Peyer's patch (tissue), 4 donors: Measurements from ENCODE around the gene ARHGDIG. TPM values are rescaled to one million over a fixed set of nuclear protein-coding genes. Genes with fewer than 3 reads are reported as not detected.
A peak's percentile ranks its signal among the peaks of the same experiment; 100 is the strongest.

Experiments
- DNase-seq, 3 donors: peaks; one replicate each; pipeline ENCODE4 v3.0.0-alpha.2; 2017 to 2019
- H3K27ac ChIP-seq, 4 donors: fragments of 200-600 bp; sonication (generic); one replicate each; pipeline ENCODE4 v1.5.1; 2016 to 2019
- H3K27me3 ChIP-seq, 2 donors: fragments of 200-600 bp; sonication (generic); one replicate each; pipeline ENCODE4 v1.5.1; 2019
- H3K36me3 ChIP-seq, 3 donors: fragments of 200-600 bp; sonication (generic); one replicate each; pipeline ENCODE4 v1.5.1; 2016 to 2019
- H3K4me1 ChIP-seq, 4 donors: fragments of 200-600 bp; sonication (generic); one replicate each; pipeline ENCODE4 v1.5.1; 2016 to 2019
- H3K4me3 ChIP-seq, 4 donors: fragments of 200-600 bp; sonication (generic); 1 replicate in 3 of 4; 2 replicates in 1 of 4; pipeline ENCODE4 v1.5.1; 2016 to 2019; ENCODE audit warnings: mild to moderate bottlenecking in 1 of 4
- H3K9me3 ChIP-seq, 4 donors: fragments of 200-600 bp; sonication (generic); one replicate each; pipeline ENCODE4 v1.5.1; 2016 to 2019; ENCODE audit warnings: mild to moderate bottlenecking in 1 of 4
- POLR2A ChIP-seq, 2 donors: fragments of 450-650 bp; IDR thresholded peaks; one replicate each; pipeline ENCODE4 v1.5.1; 2017; ENCODE audit warnings: antibody characterized with exemption in 2 of 2, mild to moderate bottlenecking in 2 of 2, moderate library complexity in 2 of 2
- total RNA-seq, 4 donors: library from RNA; depleted of rRNA; stranded (reverse); fragments of >200 nt; gene quantifications; one replicate each; pipeline ENCODE4 v1.1.0, GENCODE V29; 2016
- TF ChIP-seq, protein P1 (sequence below), 6 experiments: fragments of 450-650 bp in 4 of 6; fragments of 200-600 bp in 2 of 6; sonication (generic) in 1 of 6; IDR thresholded peaks; one replicate each; pipeline ENCODE4 v1.5.1; 2017 to 2019; ENCODE audit warnings: antibody characterized with exemption in 6 of 6, mild to moderate bottlenecking in 3 of 6, moderate library complexity in 1 of 6

Gene ARHGDIG
- total RNA-seq, 4 donors from 2014 or later = 3.7 to 112 (median 67.5) TPM; not detected in 1

DNA sequence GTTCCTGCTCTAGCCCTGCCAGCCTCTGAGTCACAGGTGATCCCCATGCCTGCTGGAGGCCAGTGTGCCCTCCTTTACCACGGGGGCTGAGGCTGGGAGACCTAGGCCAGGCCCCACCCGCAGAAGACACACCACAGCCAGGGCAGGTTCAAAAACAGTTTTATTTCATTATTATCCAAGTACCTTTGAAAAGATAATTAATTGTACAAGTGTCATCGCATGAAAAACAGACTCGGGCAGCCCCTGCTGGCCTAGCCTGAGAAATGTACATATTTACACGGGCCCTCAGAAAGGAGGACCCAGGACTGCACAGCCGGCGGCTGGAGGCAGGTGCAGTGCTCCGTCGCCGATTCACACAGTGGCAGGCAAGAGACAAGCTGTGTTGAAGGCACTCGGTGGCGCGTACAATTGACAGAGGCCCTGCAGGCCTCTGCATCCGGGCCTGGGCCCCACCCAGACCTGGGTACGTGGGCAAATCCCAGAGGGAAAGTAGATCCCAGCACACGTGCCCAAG, 7.0 kb downstream of the ARHGDIG start:
- Histone ChIP-seq H3K36me3 (peaks cover 0 to 47% (median 0%) of the 10 kb centered on the region in 3 donors), H3K27ac (no peak overlapping the region), H3K9me3 (no peaks in the 10 kb centered on the region), H3K4me3 (no peak overlapping the region), H3K27me3 (no peaks in the 10 kb centered on the region), H3K4me1 (no peaks in the 10 kb centered on the region)
- DNase-seq = no peak
- no peak for TF ChIP-seq POLR2A (IDR thresholded peaks at IDR 0.05)
- TF ChIP-seq, protein P1, sequence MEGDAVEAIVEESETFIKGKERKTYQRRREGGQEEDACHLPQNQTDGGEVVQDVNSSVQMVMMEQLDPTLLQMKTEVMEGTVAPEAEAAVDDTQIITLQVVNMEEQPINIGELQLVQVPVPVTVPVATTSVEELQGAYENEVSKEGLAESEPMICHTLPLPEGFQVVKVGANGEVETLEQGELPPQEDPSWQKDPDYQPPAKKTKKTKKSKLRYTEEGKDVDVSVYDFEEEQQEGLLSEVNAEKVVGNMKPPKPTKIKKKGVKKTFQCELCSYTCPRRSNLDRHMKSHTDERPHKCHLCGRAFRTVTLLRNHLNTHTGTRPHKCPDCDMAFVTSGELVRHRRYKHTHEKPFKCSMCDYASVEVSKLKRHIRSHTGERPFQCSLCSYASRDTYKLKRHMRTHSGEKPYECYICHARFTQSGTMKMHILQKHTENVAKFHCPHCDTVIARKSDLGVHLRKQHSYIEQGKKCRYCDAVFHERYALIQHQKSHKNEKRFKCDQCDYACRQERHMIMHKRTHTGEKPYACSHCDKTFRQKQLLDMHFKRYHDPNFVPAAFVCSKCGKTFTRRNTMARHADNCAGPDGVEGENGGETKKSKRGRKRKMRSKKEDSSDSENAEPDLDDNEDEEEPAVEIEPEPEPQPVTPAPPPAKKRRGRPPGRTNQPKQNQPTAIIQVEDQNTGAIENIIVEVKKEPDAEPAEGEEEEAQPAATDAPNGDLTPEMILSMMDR (IDR thresholded peaks at IDR 0.05) = peak in 3 of 6 experiments; percentile 44 to 52 (median 46)

DNA sequence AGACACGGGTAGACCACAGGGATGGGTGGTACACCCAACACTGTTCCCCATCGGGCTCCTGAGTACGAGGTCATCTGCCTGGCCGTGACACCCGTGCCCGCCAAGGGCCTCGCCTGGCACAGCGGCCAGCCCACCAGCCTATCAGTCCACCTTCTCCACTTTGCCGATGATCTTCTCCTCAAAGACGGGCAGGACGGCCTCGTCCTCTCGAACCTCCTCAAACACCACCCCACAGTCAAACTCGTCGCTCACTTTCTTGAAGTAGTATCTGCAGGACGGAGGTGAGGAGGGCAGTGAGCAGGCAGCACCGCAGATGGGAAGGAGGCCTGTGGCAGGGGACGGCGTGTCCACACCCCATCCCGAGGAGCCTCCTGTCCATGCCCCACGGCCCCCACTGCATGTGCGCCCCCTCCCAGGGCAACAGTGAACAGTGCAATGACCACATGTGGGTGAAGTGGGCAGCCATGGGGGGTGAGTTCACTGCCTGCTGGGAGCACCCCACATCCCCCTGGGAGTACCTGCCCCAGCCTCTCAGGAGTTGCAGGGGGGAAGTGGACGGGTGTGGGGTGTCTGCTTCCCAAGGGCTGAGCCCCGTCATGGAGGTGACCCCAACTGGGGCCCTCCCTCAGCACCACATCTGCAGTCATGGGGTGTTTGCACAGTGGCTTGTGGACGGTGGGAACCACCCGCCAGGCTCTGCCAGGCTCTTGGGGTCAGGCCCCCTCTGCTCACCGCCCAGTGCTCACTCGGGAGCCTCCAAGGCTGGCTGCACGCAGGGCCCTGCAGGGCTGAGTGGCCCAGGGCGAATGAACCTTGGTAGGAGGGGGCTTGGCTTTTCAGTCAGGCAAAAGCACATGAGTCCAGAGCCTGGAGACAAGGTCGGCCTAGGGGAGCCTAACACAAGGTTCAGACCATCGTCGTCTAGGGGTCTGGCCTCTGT, 7.9 kb downstream of the ARHGDIG start:
- TF ChIP-seq, protein P1 (IDR thresholded peaks at IDR 0.05) = no peak
- TF ChIP-seq POLR2A (IDR thresholded peaks at IDR 0.05) = no peak
- H3K27ac ChIP-seq = no peak overlapping the region
- DNase-seq = no peak
- no peaks in the 10 kb centered on the region for H3K27me3 ChIP-seq
- no peaks in the 10 kb centered on the region for H3K9me3 ChIP-seq
- H3K4me3 ChIP-seq = no peak overlapping the region
- no peaks in the 10 kb centered on the region for H3K4me1 ChIP-seq
- H3K36me3 ChIP-seq = peaks cover 0 to 56% (median 0%) of the 10 kb centered on the region in 3 donors

DNA sequence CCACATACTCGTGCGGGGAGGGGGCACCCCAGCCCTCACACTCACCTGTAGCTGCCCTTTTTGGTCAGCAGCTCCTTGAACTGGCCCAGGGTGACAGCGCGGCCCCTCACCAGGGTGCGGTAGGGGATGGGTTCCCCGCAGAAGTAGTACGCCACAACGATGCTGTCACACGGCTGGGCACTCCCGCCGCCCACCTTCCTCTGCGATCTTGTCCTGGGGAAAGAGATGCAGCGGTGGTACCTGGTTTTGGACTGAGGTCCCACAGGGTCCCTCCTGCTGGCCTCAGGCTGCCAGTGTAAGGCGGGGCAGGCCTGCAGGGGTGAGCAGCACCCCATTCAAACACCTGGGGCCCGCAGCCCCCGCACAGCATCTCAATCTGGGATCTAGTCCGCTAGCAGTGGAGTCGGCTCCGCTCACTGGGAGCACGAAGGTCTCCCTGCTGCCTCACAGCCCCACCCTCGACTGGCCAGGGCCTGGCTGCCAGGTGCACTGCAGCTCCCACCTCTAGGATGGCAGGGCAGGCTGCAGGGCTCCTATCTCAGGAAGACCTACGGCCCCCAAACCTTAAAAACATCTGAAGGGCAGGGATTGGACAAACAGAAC, 9.1 kb downstream of the ARHGDIG start:
- Histone ChIP-seq H3K9me3 (no peaks in the 10 kb centered on the region), H3K27me3 (no peaks in the 10 kb centered on the region), H3K27ac (no peak overlapping the region), H3K4me3 (no peak overlapping the region), H3K36me3 (peaks cover 0 to 63% (median 0%) of the 10 kb centered on the region in 3 donors), H3K4me1 (no peaks in the 10 kb centered on the region)
- DNase-seq = no peak
- TF ChIP-seq, protein P1 (IDR thresholded peaks at IDR 0.05) = no peak
- TF ChIP-seq POLR2A (IDR thresholded peaks at IDR 0.05) = no peak

DNA sequence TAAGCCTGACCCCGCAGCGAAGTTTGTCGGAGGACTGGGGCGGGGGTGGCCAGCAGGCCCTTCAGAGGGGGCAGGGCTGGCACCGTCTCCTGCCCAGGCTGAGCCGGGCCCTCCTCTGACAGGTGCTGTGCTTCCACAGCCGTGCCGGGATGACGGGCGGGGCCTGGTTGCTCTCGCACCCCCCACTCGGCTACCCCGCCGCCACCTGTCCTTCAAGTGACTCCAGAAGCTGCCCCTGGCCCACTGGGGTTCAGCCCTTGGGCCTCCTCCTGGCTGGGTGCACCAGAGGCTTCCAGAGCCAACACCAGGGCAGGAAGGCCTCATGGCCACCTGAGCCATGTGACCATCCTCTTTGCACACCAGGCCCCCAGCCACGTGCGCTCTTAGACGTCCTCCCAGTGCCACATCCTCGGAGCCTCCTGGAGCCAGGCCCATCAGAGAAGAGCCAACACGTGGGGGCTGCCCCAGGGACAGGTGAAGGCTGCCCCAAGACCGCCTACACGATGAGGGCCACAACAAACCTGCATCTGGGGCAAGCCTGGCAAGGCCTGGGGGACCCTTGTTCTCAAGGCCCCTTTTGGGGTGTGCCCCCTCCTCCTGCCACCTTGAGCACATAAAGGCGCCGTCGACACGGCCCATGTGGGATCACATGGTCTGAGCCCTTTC, 9.8 kb downstream of the ARHGDIG start:
- Histone ChIP-seq H3K4me1 (no peaks in the 10 kb centered on the region), H3K36me3 (peaks cover 0 to 63% (median 0%) of the 10 kb centered on the region in 3 donors), H3K9me3 (no peaks in the 10 kb centered on the region), H3K27ac (no peak overlapping the region), H3K27me3 (no peaks in the 10 kb centered on the region), H3K4me3 (no peak overlapping the region)
- DNase-seq = no peak
- TF ChIP-seq, protein P1 (IDR thresholded peaks at IDR 0.05) = no peak
- no peak for TF ChIP-seq POLR2A (IDR thresholded peaks at IDR 0.05)

DNA sequence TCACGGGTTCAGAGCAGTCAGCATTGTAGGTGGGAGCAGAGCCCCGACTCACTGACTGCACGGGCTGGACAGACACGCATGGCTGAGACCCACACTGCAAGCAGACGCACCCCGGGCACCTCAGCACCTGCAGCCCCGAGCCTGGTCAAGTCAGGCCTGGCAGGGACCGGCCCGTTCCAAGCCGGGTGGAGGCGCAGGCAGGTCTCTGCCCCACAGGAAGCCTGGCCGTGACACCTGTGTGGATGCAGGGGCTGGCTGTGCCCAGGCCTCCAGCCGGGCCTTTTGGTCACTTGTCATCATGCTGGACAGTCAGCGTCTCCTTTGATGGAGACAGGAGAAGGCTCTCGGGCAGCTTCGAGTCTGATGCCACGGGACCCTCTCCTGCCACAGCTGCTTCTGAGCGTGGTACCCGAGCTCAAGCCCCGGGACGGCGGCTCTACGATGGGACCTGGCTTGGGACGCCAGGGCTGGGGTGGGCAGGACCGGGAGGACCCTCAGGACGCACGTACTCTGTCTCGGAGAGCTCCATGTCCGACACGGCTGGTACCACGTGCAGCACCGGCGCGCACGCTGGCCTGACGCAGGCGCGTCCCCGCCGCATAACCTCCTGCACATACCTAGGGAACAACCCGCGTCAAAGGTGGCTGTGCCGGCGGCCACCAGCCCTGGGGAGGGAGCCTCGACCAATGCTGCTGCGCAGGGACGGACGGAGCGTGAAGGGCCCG, 10.5 kb downstream of the ARHGDIG start:
- H3K27ac ChIP-seq = no peak overlapping the region
- H3K27me3 ChIP-seq = no peaks in the 10 kb centered on the region
- H3K9me3 ChIP-seq = no peaks in the 10 kb centered on the region
- TF ChIP-seq, protein P1 (IDR thresholded peaks at IDR 0.05) = no peak
- TF ChIP-seq POLR2A (IDR thresholded peaks at IDR 0.05) = no peak
- no peak overlapping the region for H3K4me3 ChIP-seq
- H3K36me3 ChIP-seq = peaks cover 0 to 63% (median 0%) of the 10 kb centered on the region in 3 donors
- H3K4me1 ChIP-seq = no peaks in the 10 kb centered on the region
- no peak for DNase-seq
